ENCODE results near the gene FRY.

- TF ChIP-seq CTCF (IDR thresholded peaks at IDR 0.05) = no peak
- TF ChIP-seq POLR2A (IDR thresholded peaks at IDR 0.05) = no peak
- TF ChIP-seq EP300 (IDR thresholded peaks at IDR 0.05) = no peak
These were observed 75.9 kb downstream of the FRY start for GRCh38 chr13:32107474-32107873.

Data from gastroesophageal sphincter (tissue), 3 donors.